HEK293T (cell line): ENCODE measurements around the gene PLXNA3.

Source experiments
- BHLHE40 ChIP-seq: fragments of 450-650 bp; IDR thresholded peaks from 2 replicates; pipeline ENCODE4 v1.6.1; 2016; ENCODE audit warnings: mild to moderate bottlenecking, moderate library complexity, borderline replicate concordance
- FOXA1 ChIP-seq: fragments of 450-650 bp; IDR thresholded peaks from 2 replicates; pipeline ENCODE4 v1.6.1; 2016; ENCODE audit warnings: mild to moderate bottlenecking
- FOXK2 ChIP-seq: fragments of 450-650 bp; IDR thresholded peaks from 2 replicates; pipeline ENCODE4 v1.6.1; 2016; ENCODE audit warnings: mild to moderate bottlenecking
- FOXM1 ChIP-seq: fragments of 450-650 bp; IDR thresholded peaks from 2 replicates; pipeline ENCODE4 v1.6.1; 2017; ENCODE audit warnings: mild to moderate bottlenecking, borderline replicate concordance
- HDGF ChIP-seq: fragments of 450-650 bp; IDR thresholded peaks from 2 replicates; pipeline ENCODE4 v1.6.1; 2017; ENCODE audit warnings: antibody characterized with exemption, borderline replicate concordance
- SP1 ChIP-seq: fragments of 450-650 bp; IDR thresholded peaks from 2 replicates; pipeline ENCODE4 v1.6.1; 2017
- ZNF384 ChIP-seq: fragments of 450-650 bp; IDR thresholded peaks from 2 replicates; pipeline ENCODE4 v1.6.1; 2016

DNA sequence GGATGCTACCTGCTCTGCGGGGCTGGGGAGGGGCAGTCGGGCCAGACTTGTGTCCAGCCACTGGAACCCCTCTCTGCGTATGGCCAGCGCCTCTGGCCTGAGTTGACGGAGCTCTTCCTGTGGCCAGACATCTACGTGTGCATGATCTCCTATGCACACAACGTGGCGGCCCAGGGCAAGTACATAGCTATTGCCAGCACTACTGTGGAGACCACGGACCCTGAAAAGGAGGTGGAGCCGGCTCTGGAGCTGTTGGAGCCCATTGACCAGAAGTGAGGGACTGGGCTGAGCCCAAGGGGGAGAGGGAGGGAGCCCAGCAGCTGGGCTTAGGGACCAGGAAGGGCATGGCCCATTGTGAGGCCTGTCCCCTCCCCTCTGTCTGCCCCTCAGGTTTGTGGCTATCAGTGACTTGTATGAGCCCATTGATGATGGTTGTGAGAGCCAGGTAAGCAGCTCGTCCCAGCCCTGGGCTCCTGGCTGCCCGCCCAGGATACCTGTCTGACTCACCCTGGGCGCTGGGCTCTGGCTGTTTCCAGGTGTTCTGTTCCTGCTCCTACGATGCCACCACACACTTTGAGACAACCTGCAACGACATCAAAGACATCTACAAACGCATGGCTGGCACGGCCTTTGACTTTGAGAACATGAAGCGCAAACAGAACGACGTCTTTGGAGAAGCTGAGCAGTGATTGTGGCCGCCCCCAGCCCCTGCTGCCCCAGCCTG lies 15.9 kb upstream of the PLXNA3 start:
- TF ChIP-seq FOXA1: no peak
- no peak for TF ChIP-seq BHLHE40
- no peak for TF ChIP-seq FOXM1
- no peak for TF ChIP-seq FOXK2
- no peak for TF ChIP-seq ZNF384
- TF ChIP-seq SP1: no peak
- no peak for TF ChIP-seq HDGF
